ENCODE data around the gene ZNF91.
A peak's percentile ranks its signal among the peaks of the same experiment; 100 is the strongest.
"Not testable (repeated sequence)": the region's sequence is repeated elsewhere in the genome, so short reads cannot be mapped to it uniquely, and the experiment has no call there.

Gene ZNF91

GRCh38 chr19:23395722-23396117 is 449 bp upstream of the ZNF91 start:
- not testable (repeated sequence) for H3K9me3 ChIP-seq (ENCODE audit: control insufficient read depth, insufficient read depth, low read length); H3K27ac ChIP-seq (ENCODE audit: low read depth, low read length); H3K27me3 ChIP-seq (ENCODE audit: control insufficient read depth, insufficient read depth, low read length); H3K9ac ChIP-seq (ENCODE audit: low read depth, low read length); H3K4me1 ChIP-seq (ENCODE audit: control insufficient read depth, insufficient read depth, low read length); H3K4me3 ChIP-seq (ENCODE audit: low read depth, low read length)
- peaks cover 29% of the 10 kb centered on the region for H3K36me3 ChIP-seq (ENCODE audit: control insufficient read depth, insufficient read depth, low read length)

GRCh38 chr19:23394511-23394910 is 760 bp downstream of the ZNF91 start:
- no peaks in the 10 kb centered on the region for H3K9me3 ChIP-seq (ENCODE audit: control insufficient read depth, insufficient read depth, low read length)
- peaks cover 21% of the 10 kb centered on the region for H3K36me3 ChIP-seq (ENCODE audit: control insufficient read depth, insufficient read depth, low read length)
- H3K4me1 ChIP-seq (ENCODE audit: control insufficient read depth, insufficient read depth, low read length): peaks cover 6% of the 10 kb centered on the region; the same call in 1 of the 2 replicates
- peak overlapping the region; percentile 98 for H3K27ac ChIP-seq (ENCODE audit: low read depth, low read length)
- H3K4me3 ChIP-seq (ENCODE audit: low read depth, low read length): peak overlapping the region; percentile 97
- no peaks in the 10 kb centered on the region for H3K27me3 ChIP-seq (ENCODE audit: control insufficient read depth, insufficient read depth, low read length)
- H3K9ac ChIP-seq (ENCODE audit: low read depth, low read length): peak overlapping the region; percentile 96

GRCh38 chr19:23393121-23393520 is 2.1 kb downstream of the ZNF91 start:
- Histone ChIP-seq H3K9ac (ENCODE audit: low read depth, low read length) (no peak overlapping the region), H3K9me3 (ENCODE audit: control insufficient read depth, insufficient read depth, low read length) (no peaks in the 10 kb centered on the region), H3K4me3 (ENCODE audit: low read depth, low read length) (peak overlapping the region; percentile 14; the same call in 1 of the 2 replicates), H3K27me3 (ENCODE audit: control insufficient read depth, insufficient read depth, low read length) (no peaks in the 10 kb centered on the region), H3K27ac (ENCODE audit: low read depth, low read length) (no peak overlapping the region), H3K4me1 (ENCODE audit: control insufficient read depth, insufficient read depth, low read length) (peaks cover 6% of the 10 kb centered on the region; the same call in 1 of the 2 replicates), H3K36me3 (ENCODE audit: control insufficient read depth, insufficient read depth, low read length) (peaks cover 15% of the 10 kb centered on the region; the same call in 1 of the 2 replicates)

GRCh38 chr19:23391236-23391635 is 4.0 kb downstream of the ZNF91 start:
- no peaks in the 10 kb centered on the region for H3K27me3 ChIP-seq (ENCODE audit: control insufficient read depth, insufficient read depth, low read length)
- H3K4me3 ChIP-seq (ENCODE audit: low read depth, low read length): no peak overlapping the region
- H3K4me1 ChIP-seq (ENCODE audit: control insufficient read depth, insufficient read depth, low read length): peaks cover 6% of the 10 kb centered on the region; the same call in 1 of the 2 replicates
- peak overlapping the region; percentile 46 for H3K27ac ChIP-seq (ENCODE audit: low read depth, low read length)
- peaks cover 16% of the 10 kb centered on the region; the same call in 1 of the 2 replicates for H3K36me3 ChIP-seq (ENCODE audit: control insufficient read depth, insufficient read depth, low read length)
- H3K9ac ChIP-seq (ENCODE audit: low read depth, low read length): no peak overlapping the region
- H3K9me3 ChIP-seq (ENCODE audit: control insufficient read depth, insufficient read depth, low read length): no peaks in the 10 kb centered on the region

GRCh38 chr19:23385404-23385803 is 9.9 kb downstream of the ZNF91 start:
- no peaks in the 10 kb centered on the region for H3K27me3 ChIP-seq (ENCODE audit: control insufficient read depth, insufficient read depth, low read length)
- peaks cover 32% of the 10 kb centered on the region for H3K36me3 ChIP-seq (ENCODE audit: control insufficient read depth, insufficient read depth, low read length)
- H3K9ac ChIP-seq (ENCODE audit: low read depth, low read length): no peak overlapping the region
- no peaks in the 10 kb centered on the region for H3K4me1 ChIP-seq (ENCODE audit: control insufficient read depth, insufficient read depth, low read length)
- H3K27ac ChIP-seq (ENCODE audit: low read depth, low read length): no peak overlapping the region
- no peak overlapping the region for H3K4me3 ChIP-seq (ENCODE audit: low read depth, low read length)
- H3K9me3 ChIP-seq (ENCODE audit: control insufficient read depth, insufficient read depth, low read length): no peaks in the 10 kb centered on the region

- Histone ChIP-seq H3K9ac (ENCODE audit: low read depth, low read length) (no peak overlapping the region), H3K4me1 (ENCODE audit: control insufficient read depth, insufficient read depth, low read length) (no peaks in the 10 kb centered on the region), H3K27me3 (ENCODE audit: control insufficient read depth, insufficient read depth, low read length) (no peaks in the 10 kb centered on the region), H3K4me3 (ENCODE audit: low read depth, low read length) (no peak overlapping the region), H3K27ac (ENCODE audit: low read depth, low read length) (no peak overlapping the region), H3K9me3 (ENCODE audit: control insufficient read depth, insufficient read depth, low read length) (no peaks in the 10 kb centered on the region), H3K36me3 (ENCODE audit: control insufficient read depth, insufficient read depth, low read length) (peaks cover 31% of the 10 kb centered on the region)
Observed at GRCh38 chr19:23384858-23385257, 10.4 kb downstream of the ZNF91 start.

GRCh38 chr19:23384166-23384565 is 11.1 kb downstream of the ZNF91 start:
- Histone ChIP-seq H3K27ac (ENCODE audit: low read depth, low read length) (no peak overlapping the region), H3K27me3 (ENCODE audit: control insufficient read depth, insufficient read depth, low read length) (no peaks in the 10 kb centered on the region), H3K4me3 (ENCODE audit: low read depth, low read length) (no peak overlapping the region), H3K9me3 (ENCODE audit: control insufficient read depth, insufficient read depth, low read length) (no peaks in the 10 kb centered on the region), H3K36me3 (ENCODE audit: control insufficient read depth, insufficient read depth, low read length) (peaks cover 33% of the 10 kb centered on the region), H3K4me1 (ENCODE audit: control insufficient read depth, insufficient read depth, low read length) (no peaks in the 10 kb centered on the region), H3K9ac (ENCODE audit: low read depth, low read length) (no peak overlapping the region)

- Histone ChIP-seq H3K27me3 (ENCODE audit: control insufficient read depth, insufficient read depth, low read length) (no peaks in the 10 kb centered on the region), H3K9ac (ENCODE audit: low read depth, low read length) (no peak overlapping the region), H3K9me3 (ENCODE audit: control insufficient read depth, insufficient read depth, low read length) (no peaks in the 10 kb centered on the region), H3K4me1 (ENCODE audit: control insufficient read depth, insufficient read depth, low read length) (no peaks in the 10 kb centered on the region), H3K36me3 (ENCODE audit: control insufficient read depth, insufficient read depth, low read length) (peaks cover 34% of the 10 kb centered on the region), H3K27ac (ENCODE audit: low read depth, low read length) (no peak overlapping the region), H3K4me3 (ENCODE audit: low read depth, low read length) (no peak overlapping the region)
Observed at GRCh38 chr19:23382955-23383354, 12.3 kb downstream of the ZNF91 start.

GRCh38 chr19:23381114-23381513 is 14.2 kb downstream of the ZNF91 start:
- Histone ChIP-seq H3K9me3 (ENCODE audit: control insufficient read depth, insufficient read depth, low read length) (peaks cover 6% of the 10 kb centered on the region; the same call in 1 of the 2 replicates), H3K27ac (ENCODE audit: low read depth, low read length) (no peak overlapping the region), H3K9ac (ENCODE audit: low read depth, low read length) (no peak overlapping the region), H3K4me3 (ENCODE audit: low read depth, low read length) (no peak overlapping the region), H3K27me3 (ENCODE audit: control insufficient read depth, insufficient read depth, low read length) (no peaks in the 10 kb centered on the region), H3K36me3 (ENCODE audit: control insufficient read depth, insufficient read depth, low read length) (peaks cover 41% of the 10 kb centered on the region), H3K4me1 (ENCODE audit: control insufficient read depth, insufficient read depth, low read length) (no peaks in the 10 kb centered on the region)

GRCh38 chr19:23379671-23380070 is 15.6 kb downstream of the ZNF91 start:
- H3K4me1 ChIP-seq (ENCODE audit: control insufficient read depth, insufficient read depth, low read length); H3K27me3 ChIP-seq (ENCODE audit: control insufficient read depth, insufficient read depth, low read length); H3K4me3 ChIP-seq (ENCODE audit: low read depth, low read length); H3K9me3 ChIP-seq (ENCODE audit: control insufficient read depth, insufficient read depth, low read length); H3K9ac ChIP-seq (ENCODE audit: low read depth, low read length); H3K27ac ChIP-seq (ENCODE audit: low read depth, low read length): not testable (repeated sequence)
- H3K36me3 ChIP-seq (ENCODE audit: control insufficient read depth, insufficient read depth, low read length): peaks cover 42% of the 10 kb centered on the region

- Histone ChIP-seq H3K4me3 (ENCODE audit: low read depth, low read length) (no peak overlapping the region), H3K4me1 (ENCODE audit: control insufficient read depth, insufficient read depth, low read length) (no peaks in the 10 kb centered on the region), H3K27me3 (ENCODE audit: control insufficient read depth, insufficient read depth, low read length) (no peaks in the 10 kb centered on the region), H3K9me3 (ENCODE audit: control insufficient read depth, insufficient read depth, low read length) (peaks cover 6% of the 10 kb centered on the region; the same call in 1 of the 2 replicates), H3K27ac (ENCODE audit: low read depth, low read length) (no peak overlapping the region), H3K9ac (ENCODE audit: low read depth, low read length) (no peak overlapping the region), H3K36me3 (ENCODE audit: control insufficient read depth, insufficient read depth, low read length) (peaks cover 40% of the 10 kb centered on the region)
Observed at GRCh38 chr19:23378948-23379347, 16.3 kb downstream of the ZNF91 start.

- no peak overlapping the region for H3K27ac ChIP-seq (ENCODE audit: low read depth, low read length)
- no peak overlapping the region for H3K9ac ChIP-seq (ENCODE audit: low read depth, low read length)
- peaks cover 45% of the 10 kb centered on the region for H3K36me3 ChIP-seq (ENCODE audit: control insufficient read depth, insufficient read depth, low read length)
- H3K27me3 ChIP-seq (ENCODE audit: control insufficient read depth, insufficient read depth, low read length): no peaks in the 10 kb centered on the region
- H3K9me3 ChIP-seq (ENCODE audit: control insufficient read depth, insufficient read depth, low read length): peaks cover 11% of the 10 kb centered on the region
- no peak overlapping the region for H3K4me3 ChIP-seq (ENCODE audit: low read depth, low read length)
- H3K4me1 ChIP-seq (ENCODE audit: control insufficient read depth, insufficient read depth, low read length): no peaks in the 10 kb centered on the region
Observed at GRCh38 chr19:23377276-23377675, 18.0 kb downstream of the ZNF91 start.

Measured in HUES48 (cell line).